A673 (cell line): ENCODE results near the gene NCLN. TPM values are rescaled to one million over a fixed set of nuclear protein-coding genes. Genes with fewer than 3 reads are reported as not detected.

Experiments used
- BruUV-seq: library from RNA; stranded (reverse); fragments of 400-500 nt; replicated peaks from 2 replicates; lab custom pipeline; 2021; lab: Mats Ljungman, UMichigan
- CTCF ChIA-PET: fragments of 300-600 bp; sonication (Branson Sonifier 250); formaldehyde crosslinking; loops from one replicate; lab custom pipeline; 2022; ENCODE audit warnings: antibody characterized with exemption; lab: Charles Lee
- POLR2A ChIA-PET: fragments of 300-600 bp; sonication (Branson Sonifier 250); formaldehyde crosslinking; loops from one replicate; lab custom pipeline; 2022; ENCODE audit warnings: antibody characterized with exemption; ENCODE audit not compliant: low non-redundant PET; lab: Charles Lee
- DNase-seq: peaks from one replicate; pipeline ENCODE4 v3.0.0-alpha.2; 2015; ENCODE audit warnings: low spot score
- H3K27ac ChIP-seq: fragments of 200-600 bp; sonication (generic); 2 replicates; pipeline ENCODE4 v1.5.1; 2016; ENCODE audit warnings: mixed run types, low read depth, mild to moderate bottlenecking, mixed read lengths, antibody characterized with exemption, low read length; ENCODE audit not compliant: poor library complexity, severe bottlenecking
- H3K27me3 ChIP-seq: fragments of 200-600 bp; sonication (generic); replicated peaks from 2 replicates; pipeline ENCODE4 v1.6.1; 2017; ENCODE audit warnings: mixed run types, low read depth, mild to moderate bottlenecking, mixed read lengths, antibody characterized with exemption, low read length; ENCODE audit not compliant: insufficient read depth, poor library complexity
- H3K36me3 ChIP-seq: fragments of 200-600 bp; sonication (generic); 2 replicates; pipeline ENCODE4 v1.6.1; 2016; ENCODE audit warnings: mixed run types, mild to moderate bottlenecking, mixed read lengths, antibody characterized with exemption, low read length; ENCODE audit not compliant: insufficient read depth, poor library complexity, severe bottlenecking
- H3K4me1 ChIP-seq: fragments of 200-600 bp; sonication (generic); 2 replicates; pipeline ENCODE4 v1.6.1; 2017; ENCODE audit warnings: mixed run types, mild to moderate bottlenecking, mixed read lengths, antibody characterized with exemption, low read length; ENCODE audit not compliant: insufficient read depth, poor library complexity, severe bottlenecking
- H3K4me3 ChIP-seq: fragments of 200-600 bp; sonication (generic); 2 replicates; pipeline ENCODE4 v1.5.1; 2016; ENCODE audit warnings: low read depth, mixed run types, mild to moderate bottlenecking, mixed read lengths, low read length; ENCODE audit not compliant: poor library complexity, severe bottlenecking
- H3K9me3 ChIP-seq: fragments of 200-600 bp; sonication (generic); 2 replicates; pipeline ENCODE4 v1.6.1; 2016; ENCODE audit warnings: mixed run types, low read depth, mild to moderate bottlenecking, mixed read lengths, antibody characterized with exemption, low read length; ENCODE audit not compliant: poor library complexity, severe bottlenecking
- EZH2 ChIP-seq: fragments of 200-600 bp; sonication (generic); IDR thresholded peaks from 2 replicates; pipeline ENCODE4 v1.6.1; 2017; ENCODE audit warnings: borderline replicate concordance, low read depth, mild to moderate bottlenecking, mixed read lengths, antibody characterized with exemption, low read length; ENCODE audit not compliant: poor library complexity, severe bottlenecking
- intact Hi-C: fragments of 100-400 bp; cut with micrococcal nuclease; formaldehyde crosslinking; loops from one replicate; pipeline ENCODE4 v1.10.0; 2022; ENCODE audit not compliant: unreplicated experiment
- total RNA-seq: library from RNA; stranded (reverse); gene quantifications from 2 replicates; pipeline ENCODE4 v1.2.3, GENCODE V29; 2021
- TF ChIP-seq, protein P1 (sequence below): fragments of 300-800, 200-600 bp; sonication (generic); conservative IDR thresholded peaks from 2 replicates; pipeline ENCODE4 v1.5.1; 2017; ENCODE audit warnings: low read depth, mild to moderate bottlenecking, antibody characterized with exemption, low read length, moderate library complexity, mixed read lengths

Gene NCLN
- total RNA-seq, 1 experiment from 2014 or later, result 122 TPM

DNA sequence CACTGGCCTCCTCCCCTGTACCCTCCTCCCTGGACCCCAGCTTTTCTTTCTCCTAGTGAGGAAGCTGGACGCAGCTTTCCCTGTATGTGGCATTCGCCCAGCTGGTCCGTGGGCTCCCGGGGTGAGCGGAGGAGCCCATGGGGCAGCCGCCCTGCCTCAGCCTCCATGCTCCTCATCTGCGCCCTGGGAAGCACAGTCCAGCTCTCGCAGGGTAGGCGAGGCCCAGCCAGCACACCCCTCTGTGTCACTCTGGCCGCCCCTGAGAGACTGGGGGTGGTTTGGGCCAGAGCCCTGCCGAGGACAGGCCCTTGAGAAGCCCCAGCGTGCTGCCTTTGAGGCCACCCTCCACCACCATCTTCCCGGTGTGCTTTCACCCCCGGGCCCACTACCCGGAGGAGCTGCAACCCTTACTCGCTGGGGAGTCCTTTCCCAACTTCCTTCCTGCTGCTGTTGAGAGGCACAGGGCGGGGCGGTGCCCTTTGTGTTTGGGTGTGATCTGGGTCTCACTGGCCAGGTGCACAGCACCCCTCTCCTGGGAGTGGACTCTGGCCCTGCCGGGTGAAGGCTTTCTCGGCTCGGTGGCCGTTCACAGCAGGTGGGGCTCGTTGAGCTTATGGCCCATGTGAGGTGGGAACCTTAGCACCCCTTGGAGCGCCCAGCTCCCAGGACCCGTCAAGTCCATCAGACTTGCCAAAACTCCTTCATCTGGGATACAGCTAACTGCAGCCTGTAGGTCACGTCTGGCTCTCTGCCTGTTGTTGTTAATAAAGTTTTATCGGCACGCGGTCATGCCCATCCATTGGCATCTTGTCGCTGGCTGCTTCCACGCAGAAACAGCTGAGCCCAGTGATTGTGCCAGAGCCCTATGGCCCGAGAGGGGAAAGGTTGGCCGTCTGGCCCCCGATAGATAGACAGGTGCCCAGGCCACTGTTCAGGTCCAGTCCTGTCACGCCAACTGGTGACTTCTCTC is 3.2 kb downstream of the NCLN start:
- Histone ChIP-seq H3K9me3 (no peaks in the 10 kb centered on the region), H3K27me3 (no peaks in the 10 kb centered on the region), H3K4me3 (no peak overlapping the region), H3K4me1 (peaks cover 17% of the 10 kb centered on the region), H3K36me3 (peaks cover 11% of the 10 kb centered on the region), H3K27ac (no peak overlapping the region)
- ChIA-PET CTCF (no interaction called here), POLR2A (no interaction called here)
- DNase-seq, result no peak
- TF ChIP-seq EZH2, result no peak
- TF ChIP-seq, protein P1, sequence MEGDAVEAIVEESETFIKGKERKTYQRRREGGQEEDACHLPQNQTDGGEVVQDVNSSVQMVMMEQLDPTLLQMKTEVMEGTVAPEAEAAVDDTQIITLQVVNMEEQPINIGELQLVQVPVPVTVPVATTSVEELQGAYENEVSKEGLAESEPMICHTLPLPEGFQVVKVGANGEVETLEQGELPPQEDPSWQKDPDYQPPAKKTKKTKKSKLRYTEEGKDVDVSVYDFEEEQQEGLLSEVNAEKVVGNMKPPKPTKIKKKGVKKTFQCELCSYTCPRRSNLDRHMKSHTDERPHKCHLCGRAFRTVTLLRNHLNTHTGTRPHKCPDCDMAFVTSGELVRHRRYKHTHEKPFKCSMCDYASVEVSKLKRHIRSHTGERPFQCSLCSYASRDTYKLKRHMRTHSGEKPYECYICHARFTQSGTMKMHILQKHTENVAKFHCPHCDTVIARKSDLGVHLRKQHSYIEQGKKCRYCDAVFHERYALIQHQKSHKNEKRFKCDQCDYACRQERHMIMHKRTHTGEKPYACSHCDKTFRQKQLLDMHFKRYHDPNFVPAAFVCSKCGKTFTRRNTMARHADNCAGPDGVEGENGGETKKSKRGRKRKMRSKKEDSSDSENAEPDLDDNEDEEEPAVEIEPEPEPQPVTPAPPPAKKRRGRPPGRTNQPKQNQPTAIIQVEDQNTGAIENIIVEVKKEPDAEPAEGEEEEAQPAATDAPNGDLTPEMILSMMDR, result no peak
- BruUV-seq, result no TSS peak
- intact Hi-C loops, result no loop called here

DNA sequence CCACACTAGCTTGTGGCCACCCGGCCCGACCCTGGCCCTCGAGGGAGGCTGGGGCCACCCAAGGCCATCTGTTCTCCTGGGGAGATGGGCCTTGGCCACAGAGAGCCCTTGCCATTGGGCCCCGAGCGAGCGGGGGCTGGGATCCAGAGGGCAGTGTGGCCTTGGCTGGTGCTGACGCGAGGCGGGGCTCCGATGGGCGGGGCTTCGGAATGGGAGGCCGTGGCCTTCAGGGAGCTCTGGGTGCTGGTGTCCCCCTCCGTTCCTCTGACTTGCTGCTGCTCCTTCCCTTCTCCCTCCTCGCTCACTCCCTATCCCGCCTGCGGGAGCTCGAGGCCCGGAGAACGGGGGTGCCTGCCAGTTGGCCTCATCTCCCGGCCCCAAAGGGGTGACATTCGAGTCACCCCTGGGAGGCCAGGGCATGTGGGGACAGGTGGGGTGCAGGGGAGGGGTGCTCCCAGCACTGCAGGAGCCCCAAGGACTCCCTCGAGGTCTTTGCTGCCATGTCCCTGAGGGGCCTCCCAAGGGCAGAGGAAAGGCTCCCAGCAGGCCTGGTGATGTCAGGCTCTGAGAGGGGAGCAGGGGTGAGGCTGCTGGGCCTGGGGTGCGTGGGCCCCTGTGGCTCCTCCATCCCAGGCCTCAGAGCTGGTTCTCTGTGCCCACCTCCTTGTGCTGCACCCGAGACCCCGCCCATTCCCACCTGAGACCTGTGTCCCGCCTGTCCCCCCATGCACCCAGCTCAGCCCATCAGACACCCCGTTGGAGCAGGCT is 4.2 kb downstream of the NCLN start:
- BruUV-seq, result no TSS peak
- Histone ChIP-seq H3K36me3 (peaks cover 12% of the 10 kb centered on the region), H3K4me3 (no peak overlapping the region), H3K27ac (no peak overlapping the region), H3K4me1 (peaks cover 13% of the 10 kb centered on the region), H3K9me3 (no peaks in the 10 kb centered on the region), H3K27me3 (no peaks in the 10 kb centered on the region)
- ChIA-PET POLR2A (no interaction called here), CTCF (no interaction called here)
- intact Hi-C loops, result no loop called here
- DNase-seq, result no peak
- TF ChIP-seq EZH2, result no peak
- TF ChIP-seq, protein P1, result no peak

DNA sequence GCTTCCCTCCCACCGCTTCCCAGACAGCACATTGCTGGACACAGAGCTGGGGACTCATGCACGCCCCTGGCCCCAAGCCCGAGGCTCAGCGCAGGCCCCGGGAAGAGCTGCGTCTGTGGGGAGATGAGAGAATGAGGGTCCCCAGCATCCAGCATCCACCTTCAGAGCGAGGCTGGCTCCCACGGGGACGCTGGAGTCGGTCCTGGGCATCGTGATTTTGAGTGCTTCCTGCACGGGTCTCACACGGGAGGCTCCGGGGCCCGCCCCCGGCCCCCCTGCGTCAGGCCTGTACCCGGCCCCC is 4.7 kb downstream of the NCLN start:
- Histone ChIP-seq H3K27me3 (no peaks in the 10 kb centered on the region), H3K4me1 (peaks cover 11% of the 10 kb centered on the region), H3K27ac (no peak overlapping the region), H3K4me3 (no peak overlapping the region), H3K36me3 (peaks cover 12% of the 10 kb centered on the region), H3K9me3 (no peaks in the 10 kb centered on the region)
- POLR2A ChIA-PET, result no interaction called here
- intact Hi-C loops, result no loop called here
- CTCF ChIA-PET, result no interaction called here
- no TSS peak for BruUV-seq
- no peak for DNase-seq
- TF ChIP-seq, protein P1, result no peak
- TF ChIP-seq EZH2, result no peak
